ENCODE measurements around the gene CTLA4.
"Not testable (repeated sequence)": the region's sequence is repeated elsewhere in the genome, so short reads cannot be mapped to it uniquely, and the experiment has no call there.

Gene CTLA4

GRCh38 chr2:203853722-203854121, 13.8 kb upstream of the CTLA4 start:
- no peak for FAIRE-seq
- no peak for DNase-seq (ENCODE audit: extremely low spot score, insufficient read length, low read depth)

GRCh38 chr2:203855274-203855673, 12.3 kb upstream of the CTLA4 start:
- FAIRE-seq = no peak

GRCh38 chr2:203857656-203858055, 9.9 kb upstream of the CTLA4 start:
- FAIRE-seq (peak; percentile 49), DNase-seq (ENCODE audit: extremely low spot score, insufficient read length, low read depth) (no peak)

More at GRCh38 chr2:203855274-203855673, 12.3 kb upstream of the CTLA4 start:
- DNase-seq (ENCODE audit: extremely low spot score, insufficient read length, low read depth) = no peak

GRCh38 chr2:203858176-203858575, 9.4 kb upstream of the CTLA4 start:
- DNase-seq (ENCODE audit: extremely low spot score, insufficient read length, low read depth) = no peak
- no peak for FAIRE-seq

- no peak for FAIRE-seq
- no peak for DNase-seq (ENCODE audit: extremely low spot score, insufficient read length, low read depth)
Observed at GRCh38 chr2:203859030-203859789, 8.4 kb upstream of the CTLA4 start.

DNA sequence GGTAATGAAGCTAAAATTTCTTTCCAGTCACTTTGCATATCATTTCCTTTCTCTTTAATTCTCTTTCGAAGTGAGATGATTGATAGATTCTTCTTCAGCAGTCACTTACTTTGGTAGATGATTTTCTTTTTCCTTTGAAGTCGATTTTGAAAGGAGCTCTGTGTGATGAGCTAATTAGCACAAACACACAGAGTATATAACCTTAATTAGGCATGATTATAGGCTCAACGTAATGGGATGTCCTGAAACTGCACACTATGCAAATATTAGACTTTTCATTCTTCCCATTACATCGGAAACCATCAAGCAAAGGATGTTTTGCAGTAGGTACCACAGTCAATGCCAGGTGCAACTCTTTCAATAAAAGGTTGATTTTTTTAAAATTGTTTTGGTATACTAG, 6.4 kb upstream of the CTLA4 start:
- FAIRE-seq = no peak
- DNase-seq (ENCODE audit: extremely low spot score, insufficient read length, low read depth) = no peak

DNA sequence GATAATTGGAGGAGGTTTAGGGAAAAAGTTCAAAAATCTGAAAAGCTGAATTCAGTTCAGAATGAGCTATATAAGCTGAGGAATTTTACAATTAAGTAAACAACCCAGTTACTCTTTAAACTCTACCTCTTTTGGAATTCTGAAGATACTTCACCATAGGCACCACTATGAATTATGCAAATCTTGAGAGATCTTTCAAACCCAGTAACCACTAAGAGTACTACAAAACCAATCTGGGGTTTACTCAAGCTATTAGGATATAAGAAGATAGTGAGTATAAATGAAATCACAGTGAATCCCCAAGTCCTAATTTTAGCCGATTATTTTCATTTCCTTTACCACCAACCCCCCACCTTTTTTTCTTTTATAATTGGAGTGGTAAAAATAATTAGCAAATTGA, 6.0 kb upstream of the CTLA4 start:
- DNase-seq (ENCODE audit: extremely low spot score, insufficient read length, low read depth) (no peak), FAIRE-seq (no peak)

- no peak for FAIRE-seq
- no peak for DNase-seq (ENCODE audit: extremely low spot score, insufficient read length, low read depth)
Observed at GRCh38 chr2:203869223-203870042, 1.9 kb downstream of the CTLA4 start.

DNA sequence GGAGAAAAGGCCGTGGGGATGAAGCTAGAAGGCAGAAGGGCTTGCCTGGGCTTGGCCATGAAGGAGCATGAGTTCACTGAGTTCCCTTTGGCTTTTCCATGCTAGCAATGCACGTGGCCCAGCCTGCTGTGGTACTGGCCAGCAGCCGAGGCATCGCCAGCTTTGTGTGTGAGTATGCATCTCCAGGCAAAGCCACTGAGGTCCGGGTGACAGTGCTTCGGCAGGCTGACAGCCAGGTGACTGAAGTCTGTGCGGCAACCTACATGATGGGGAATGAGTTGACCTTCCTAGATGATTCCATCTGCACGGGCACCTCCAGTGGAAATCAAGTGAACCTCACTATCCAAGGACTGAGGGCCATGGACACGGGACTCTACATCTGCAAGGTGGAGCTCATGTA, 2.9 kb downstream of the CTLA4 start:
- FAIRE-seq = no peak
- no peak for DNase-seq (ENCODE audit: extremely low spot score, insufficient read length, low read depth)

DNA sequence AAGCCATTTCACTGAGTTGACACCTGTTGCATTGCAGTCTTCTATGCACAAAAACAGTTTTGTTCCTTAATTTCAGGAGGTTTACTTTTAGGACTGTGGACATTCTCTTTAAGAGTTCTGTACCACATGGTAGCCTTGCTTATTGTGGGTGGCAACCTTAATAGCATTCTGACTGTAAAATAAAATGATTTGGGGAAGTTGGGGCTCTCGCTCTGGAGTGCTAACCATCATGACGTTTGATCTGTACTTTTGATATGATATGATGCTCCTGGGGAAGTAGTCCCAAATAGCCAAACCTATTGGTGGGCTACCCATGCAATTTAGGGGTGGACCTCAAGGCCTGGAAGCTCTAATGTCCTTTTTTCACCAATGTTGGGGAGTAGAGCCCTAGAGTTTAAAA, 3.4 kb downstream of the CTLA4 start:
- no peak for FAIRE-seq
- DNase-seq (ENCODE audit: extremely low spot score, insufficient read length, low read depth) = no peak

GRCh38 chr2:203871371-203871983, 3.9 kb downstream of the CTLA4 start:
- DNase-seq (ENCODE audit: extremely low spot score, insufficient read length, low read depth) (peak; percentile 25), FAIRE-seq (peak; percentile 87)

GRCh38 chr2:203873461-203873860, 5.9 kb downstream of the CTLA4 start:
- no peak for DNase-seq (ENCODE audit: extremely low spot score, insufficient read length, low read depth)
- no peak for FAIRE-seq

DNA sequence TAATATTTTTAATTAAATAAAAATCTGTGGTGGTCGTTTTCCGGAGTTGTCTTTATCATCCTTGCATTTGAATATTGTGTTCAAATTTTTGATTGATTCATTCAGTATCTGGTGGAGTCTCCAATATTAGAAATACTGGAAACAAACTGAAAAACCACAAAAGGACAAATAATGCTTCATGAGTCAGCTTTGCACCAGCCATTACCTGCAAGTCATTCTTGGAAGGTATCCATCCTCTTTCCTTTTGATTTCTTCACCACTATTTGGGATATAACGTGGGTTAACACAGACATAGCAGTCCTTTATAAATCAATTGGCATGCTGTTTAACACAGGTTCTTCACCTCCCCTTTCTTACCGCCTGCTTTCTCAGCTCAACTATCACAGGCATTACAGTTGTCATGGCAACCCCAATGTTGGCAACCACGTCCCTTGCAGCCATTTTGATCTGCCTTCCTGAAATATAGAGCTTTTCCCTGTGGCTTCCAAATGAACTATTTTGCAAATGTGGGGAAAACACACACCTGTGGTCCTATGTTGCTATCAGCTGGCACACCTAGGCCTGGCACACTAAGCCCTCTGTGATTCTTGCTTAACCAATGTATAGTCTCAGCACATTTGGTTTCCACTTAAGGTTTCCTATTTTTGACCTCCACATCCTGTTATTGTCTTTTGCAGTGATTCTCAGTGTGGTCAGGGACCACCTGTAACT, 6.5 kb downstream of the CTLA4 start:
- FAIRE-seq (no peak), DNase-seq (ENCODE audit: extremely low spot score, insufficient read length, low read depth) (no peak)

DNA sequence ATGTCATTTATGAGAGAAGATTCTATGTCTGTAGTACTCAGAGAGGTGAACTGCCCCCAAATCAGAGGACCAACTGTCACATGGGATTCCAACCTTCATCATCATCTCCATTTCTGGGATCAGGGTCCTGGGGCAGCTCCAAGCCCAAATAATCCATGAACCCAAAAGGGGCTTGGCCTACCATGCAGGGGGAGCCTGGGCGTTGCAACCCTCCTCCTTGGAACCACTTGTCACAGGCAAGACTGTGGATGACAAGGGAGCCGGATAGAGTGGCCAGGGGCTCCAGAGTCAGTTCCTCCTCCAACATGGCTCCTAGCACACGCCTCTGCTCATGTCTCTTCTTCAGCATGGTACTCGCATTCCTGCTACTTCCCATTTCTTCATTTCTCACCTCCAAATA, 7.9 kb downstream of the CTLA4 start:
- FAIRE-seq = no peak
- no peak for DNase-seq (ENCODE audit: extremely low spot score, insufficient read length, low read depth)

DNA sequence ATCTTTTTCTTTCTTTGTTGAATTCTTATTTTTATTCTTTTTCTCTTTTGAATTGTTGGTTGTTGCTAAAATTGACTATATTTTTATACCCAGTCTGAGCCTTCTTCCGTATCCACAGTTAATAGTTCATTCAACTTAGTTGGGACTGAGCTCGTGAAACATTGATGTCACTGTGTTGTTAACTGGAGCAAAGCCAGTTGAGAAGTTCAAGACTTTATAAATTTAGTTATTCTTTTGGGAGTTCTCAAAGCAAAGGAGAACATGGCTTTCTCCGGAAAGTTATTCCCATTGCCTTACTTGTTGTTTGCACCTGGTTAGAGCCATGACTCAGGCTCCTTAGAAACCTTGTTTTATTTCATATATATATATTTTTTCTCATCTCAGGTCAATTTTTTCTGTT, 8.8 kb downstream of the CTLA4 start:
- DNase-seq (ENCODE audit: extremely low spot score, insufficient read length, low read depth) (no peak), FAIRE-seq (no peak)

GRCh38 chr2:203878063-203878462, 10.5 kb downstream of the CTLA4 start:
- FAIRE-seq = no peak
- no peak for DNase-seq (ENCODE audit: extremely low spot score, insufficient read length, low read depth)

DNA sequence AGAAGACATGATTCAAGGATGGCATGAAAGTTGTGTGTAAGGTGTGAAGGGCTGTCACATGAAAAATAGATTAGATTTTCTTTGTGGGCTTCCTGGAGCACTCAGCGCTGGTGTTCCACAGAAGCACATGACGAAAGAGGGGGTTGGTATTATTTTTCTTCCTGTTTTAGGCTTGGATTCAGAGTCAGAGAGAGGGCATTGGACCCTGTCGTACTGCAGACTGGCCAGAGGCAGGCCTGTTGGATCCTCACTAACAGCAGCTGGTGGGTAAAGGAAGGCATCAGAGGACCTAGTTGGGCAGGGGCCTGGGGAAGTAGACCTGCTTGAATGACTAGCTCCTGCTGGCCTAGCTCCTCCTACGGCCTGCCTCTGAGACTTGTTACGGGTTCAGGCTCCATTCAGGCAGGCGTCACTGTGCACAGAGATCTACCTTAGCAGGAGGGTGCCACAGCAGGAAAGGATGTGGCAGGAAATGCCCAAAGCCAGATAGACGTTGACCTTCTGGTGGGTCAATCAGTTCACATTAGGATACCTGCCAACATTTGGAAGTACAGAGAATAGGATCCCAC, 13.1 kb downstream of the CTLA4 start:
- FAIRE-seq = no peak

GRCh38 chr2:203881185-203881584, 13.6 kb downstream of the CTLA4 start:
- FAIRE-seq; DNase-seq (ENCODE audit: extremely low spot score, insufficient read length, low read depth): not testable (repeated sequence)

More for the DNA sequence above, 13.1 kb downstream of the CTLA4 start:
- DNase-seq (ENCODE audit: extremely low spot score, insufficient read length, low read depth) = no peak

- no peak for FAIRE-seq
- DNase-seq (ENCODE audit: extremely low spot score, insufficient read length, low read depth) = no peak
Observed at GRCh38 chr2:203882551-203882950, 15.0 kb downstream of the CTLA4 start.

DNA sequence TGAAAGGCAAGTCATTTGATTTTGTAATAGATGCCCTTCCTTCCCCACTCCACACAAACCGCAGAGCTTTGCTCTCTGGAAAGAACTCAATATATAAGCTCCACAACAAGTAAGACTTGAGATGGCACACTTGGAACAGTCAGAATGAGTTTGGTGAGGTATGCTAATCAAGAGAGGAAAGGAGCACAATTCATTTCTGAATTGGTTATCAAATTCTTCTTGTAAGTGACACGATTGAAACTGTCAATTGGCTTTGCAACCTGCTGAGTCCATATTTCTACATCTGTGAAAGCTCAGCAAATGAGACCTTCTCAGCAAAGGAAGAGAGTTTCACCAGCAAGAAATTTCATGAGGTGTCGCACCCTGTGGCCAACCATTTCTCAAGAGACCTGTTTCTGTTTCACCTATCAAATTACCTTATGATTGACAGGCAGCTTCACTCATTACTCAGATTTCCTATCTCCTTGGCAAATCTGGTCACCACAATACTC, 19.1 kb downstream of the CTLA4 start:
- DNase-seq (ENCODE audit: extremely low spot score, insufficient read length, low read depth) (no peak), FAIRE-seq (no peak)
